Type B pancreatic cell (in vitro differentiated cells): Measurements from ENCODE around the gene HLTF. TPM values are rescaled to one million over a fixed set of nuclear protein-coding genes. Genes with fewer than 3 reads are reported as not detected.

Experiments used
- DNase-seq: peaks from one replicate; pipeline ENCODE4 v3.0.0; 2021; ENCODE audit warnings: mixed read lengths; ENCODE audit not compliant: unreplicated experiment; ENCODE audit errors: extremely low spot score
- H3K27ac Mint-ChIP-seq: 2 replicates; pipeline ENCODE4 v1.8.0; 2021; ENCODE audit warnings: mild to moderate bottlenecking, mixed read lengths
- H3K27me3 Mint-ChIP-seq: 2 replicates; pipeline ENCODE4 v1.8.0; 2021; ENCODE audit warnings: mixed read lengths
- H3K36me3 Mint-ChIP-seq: 2 replicates; pipeline ENCODE4 v1.8.0; 2021; ENCODE audit warnings: mixed read lengths
- H3K4me1 Mint-ChIP-seq: one replicate; pipeline ENCODE4 v1.8.0; 2021; ENCODE audit warnings: mixed read lengths; ENCODE audit not compliant: unreplicated experiment
- H3K4me3 Mint-ChIP-seq: 2 replicates; pipeline ENCODE4 v1.8.0; 2021; ENCODE audit warnings: mild to moderate bottlenecking, mixed read lengths
- H3K9me3 Mint-ChIP-seq: 2 replicates; pipeline ENCODE4 v1.8.0; 2021; ENCODE audit warnings: mixed read lengths
- long read RNA-seq: library from polyadenylated mRNA; unstranded; transcript quantifications from one replicate; pipeline ENCODE4 v2.0.0, GENCODE V29; 2020
- total RNA-seq: library from RNA; stranded (reverse); gene quantifications from 2 replicates; pipeline ENCODE4 v1.2.1, GENCODE V29; 2021; ENCODE audit warnings: low replicate concordance
- TF ChIP-seq, protein P1 (sequence below): fragments of 200-600 bp; sonication (generic); conservative IDR thresholded peaks from 2 replicates; pipeline ENCODE4 v1.5.0; 2021; ENCODE audit warnings: antibody characterized with exemption, mild to moderate bottlenecking

HLTF gene
- 29.7 and 49.9 TPM in 2 replicates for total RNA-seq
- long read RNA-seq, full-length matches to known transcripts, result 13 of 60 reads
- long read RNA-seq, partial matches to known transcripts, result 32 of 60 reads
- long read RNA-seq, other reads (novel, unspliced or antisense), result 15 of 60 reads

- no peaks in the 10 kb centered on the region for H3K27me3 Mint-ChIP-seq
- H3K4me1 Mint-ChIP-seq, result peaks cover 17% of the 10 kb centered on the region
These were observed at the start of gene HLTF for GRCh38 chr3:149086232-149086988. HLTF (minus strand) TSS chr3:149086533; CDS start chr3:149086336, 197 bp downstream.

DNA sequence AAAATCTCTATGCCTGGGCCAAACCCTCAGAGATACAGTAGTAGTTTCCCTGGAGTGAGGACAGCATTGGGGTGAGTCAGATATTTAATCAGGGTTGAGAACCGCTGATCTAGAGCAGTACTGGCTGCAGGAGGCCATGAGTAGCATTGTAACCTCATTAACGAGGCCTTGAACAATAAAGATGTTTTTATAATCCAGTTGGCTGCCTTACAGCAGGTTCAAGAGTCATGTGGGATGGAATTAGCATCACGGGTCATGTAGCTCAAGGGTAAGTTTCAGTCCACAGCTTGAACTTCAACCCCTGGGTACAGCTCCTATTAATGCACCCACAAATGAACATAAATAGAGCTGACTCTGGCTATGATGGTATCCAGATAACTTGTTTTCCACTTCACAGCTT lies 48.2 kb upstream of the HLTF start:
- Mint-ChIP-seq H3K27me3 (no peaks in the 10 kb centered on the region), H3K4me1 (peaks cover 22% of the 10 kb centered on the region), H3K4me3 (no peak overlapping the region), H3K27ac (no peak overlapping the region), H3K9me3 (no peaks in the 10 kb centered on the region), H3K36me3 (peaks cover 6% of the 10 kb centered on the region)
- TF ChIP-seq, protein P1, sequence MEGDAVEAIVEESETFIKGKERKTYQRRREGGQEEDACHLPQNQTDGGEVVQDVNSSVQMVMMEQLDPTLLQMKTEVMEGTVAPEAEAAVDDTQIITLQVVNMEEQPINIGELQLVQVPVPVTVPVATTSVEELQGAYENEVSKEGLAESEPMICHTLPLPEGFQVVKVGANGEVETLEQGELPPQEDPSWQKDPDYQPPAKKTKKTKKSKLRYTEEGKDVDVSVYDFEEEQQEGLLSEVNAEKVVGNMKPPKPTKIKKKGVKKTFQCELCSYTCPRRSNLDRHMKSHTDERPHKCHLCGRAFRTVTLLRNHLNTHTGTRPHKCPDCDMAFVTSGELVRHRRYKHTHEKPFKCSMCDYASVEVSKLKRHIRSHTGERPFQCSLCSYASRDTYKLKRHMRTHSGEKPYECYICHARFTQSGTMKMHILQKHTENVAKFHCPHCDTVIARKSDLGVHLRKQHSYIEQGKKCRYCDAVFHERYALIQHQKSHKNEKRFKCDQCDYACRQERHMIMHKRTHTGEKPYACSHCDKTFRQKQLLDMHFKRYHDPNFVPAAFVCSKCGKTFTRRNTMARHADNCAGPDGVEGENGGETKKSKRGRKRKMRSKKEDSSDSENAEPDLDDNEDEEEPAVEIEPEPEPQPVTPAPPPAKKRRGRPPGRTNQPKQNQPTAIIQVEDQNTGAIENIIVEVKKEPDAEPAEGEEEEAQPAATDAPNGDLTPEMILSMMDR, result no peak
- no peak for DNase-seq

More at GRCh38 chr3:149086232-149086988, at the start of gene HLTF:
- Mint-ChIP-seq H3K36me3 (peaks cover 23% of the 10 kb centered on the region), H3K9me3 (peaks cover 12% of the 10 kb centered on the region), H3K4me3 (peak within 1 kb of the TSS; percentile 99), H3K27ac (peak within 1 kb of the TSS; percentile 87)
- TF ChIP-seq, protein P1, result no peak
- DNase-seq, result peak; percentile 93

GRCh38 chr3:149131589-149131988 lies 45.3 kb upstream of the HLTF start:
- Mint-ChIP-seq H3K9me3 (no peaks in the 10 kb centered on the region), H3K36me3 (peaks cover 6% of the 10 kb centered on the region), H3K4me1 (peaks cover 28% of the 10 kb centered on the region), H3K27ac (peak overlapping the region; percentile 93), H3K27me3 (no peaks in the 10 kb centered on the region), H3K4me3 (peak overlapping the region; percentile 95)
- no peak for DNase-seq
- TF ChIP-seq, protein P1, result no peak

DNA sequence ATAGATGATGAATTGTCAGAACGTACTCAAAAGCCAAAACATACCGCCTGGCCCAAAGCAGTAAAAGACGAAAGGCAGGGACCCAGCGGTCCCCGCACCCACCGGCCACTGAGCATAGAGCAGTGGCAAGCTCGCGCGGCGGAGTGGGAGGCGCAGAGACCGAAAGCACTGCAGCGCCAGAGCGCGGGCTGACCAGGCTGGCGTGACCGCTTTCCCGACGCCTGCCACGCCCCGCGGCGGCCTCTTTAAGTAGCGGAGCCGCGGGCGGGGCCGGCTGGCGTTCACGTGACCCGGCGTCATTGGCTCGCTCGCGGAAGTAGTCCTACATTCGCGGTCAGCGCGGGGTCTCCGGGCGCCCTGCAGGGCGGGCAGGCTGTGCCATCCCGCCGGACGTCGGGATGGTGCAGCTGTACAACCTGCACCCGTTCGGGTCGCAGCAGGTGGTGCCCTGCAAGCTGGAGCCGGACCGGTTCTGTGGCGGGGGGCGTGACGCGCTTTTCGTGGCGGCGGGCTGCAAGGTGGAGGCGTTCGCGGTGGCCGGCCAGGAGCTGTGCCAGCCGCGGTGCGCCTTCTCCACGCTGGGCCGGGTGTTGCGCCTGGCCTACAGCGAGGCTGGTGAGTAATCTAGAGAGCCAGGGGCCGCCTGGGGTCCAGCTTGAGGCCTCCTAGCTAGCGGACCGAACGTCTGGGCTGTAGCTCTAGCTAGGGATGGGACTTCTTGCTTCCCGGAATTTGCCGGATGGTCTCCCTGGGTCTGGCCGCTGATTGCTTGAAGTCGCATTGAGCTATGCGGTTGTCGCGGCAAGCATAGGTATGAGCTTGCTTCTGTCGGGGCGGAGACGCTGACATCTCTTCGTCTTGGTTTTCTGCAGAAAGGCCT lies 43.2 kb upstream of the HLTF start, which contains the start of gene HPS3:
Gene HPS3, plus strand, starts transcription at position 313 of the 880 bp plus-strand sequence. Its CDS starts 86 bp downstream, at position 399.
- Mint-ChIP-seq H3K27ac (peak within 1 kb of the TSS; percentile 93), H3K9me3 (no peaks in the 10 kb centered on the region), H3K27me3 (no peaks in the 10 kb centered on the region), H3K36me3 (peaks cover 6% of the 10 kb centered on the region), H3K4me3 (peak within 1 kb of the TSS; percentile 95), H3K4me1 (peaks cover 28% of the 10 kb centered on the region)
- TF ChIP-seq, protein P1, result peak; percentile 18
- DNase-seq, result peak; percentile 91

GRCh38 chr3:149128821-149129220 lies 42.5 kb upstream of the HLTF start:
- Mint-ChIP-seq H3K4me3 (peak overlapping the region; percentile 95), H3K27ac (peak overlapping the region; percentile 88), H3K9me3 (no peaks in the 10 kb centered on the region), H3K27me3 (no peaks in the 10 kb centered on the region), H3K4me1 (peaks cover 28% of the 10 kb centered on the region), H3K36me3 (peaks cover 6% of the 10 kb centered on the region)
- DNase-seq, result no peak
- TF ChIP-seq, protein P1, result no peak
